ENCODE measurements around the gene TTC7B. TPM values are rescaled to one million over a fixed set of nuclear protein-coding genes. Genes with fewer than 3 reads are reported as not detected.

The TTC7B gene
- total and polyA plus RNA-seq, 2 donors (not counting 1 experiment from before 2014, with no cell fraction given) = 18.8 to 37.5 TPM

- H2AFZ ChIP-seq (ENCODE audit: low read length) = no peak overlapping the region
- H3K9ac ChIP-seq (ENCODE audit: insufficient read depth, low read length) = no peak overlapping the region
- H3K9me3 ChIP-seq (ENCODE audit: control insufficient read depth, insufficient read depth, low read depth, low read length) = no peaks in the 10 kb centered on the region
- no peaks in the 10 kb centered on the region for H3K79me2 ChIP-seq (ENCODE audit: control insufficient read depth, insufficient read depth, low read length)
- H3K27ac ChIP-seq (ENCODE audit: insufficient read depth, low read length) = no peak overlapping the region
- H3K4me1 ChIP-seq (ENCODE audit: control insufficient read depth, extremely low read depth, insufficient read depth, low read length) = no peaks in the 10 kb centered on the region
- H3K4me2 ChIP-seq (ENCODE audit: extremely low read depth, insufficient read depth, low read length) = no peak overlapping the region
- H4K20me1 ChIP-seq (ENCODE audit: control insufficient read depth, extremely low read depth, insufficient read depth, low read length) = no peaks in the 10 kb centered on the region
- DNase-seq (ENCODE audit: low read depth in 2 of 2) = no peak
- no peaks in the 10 kb centered on the region for H3K27me3 ChIP-seq (ENCODE audit: control insufficient read depth, insufficient read depth, low read length)
- no peak for TF ChIP-seq EZH2 (IDR thresholded peaks at IDR 0.05; ENCODE audit: low read length, missing control alignments)
- TF ChIP-seq CTCF (conservative IDR thresholded peaks at IDR 0.05 in 1 of 2, IDR thresholded peaks at IDR 0.05 in 1 of 2; ENCODE audit: low read depth in 1 of 2, low read length in 2 of 2) = no peak
- no peaks in the 10 kb centered on the region for H3K36me3 ChIP-seq (ENCODE audit: control insufficient read depth, insufficient read depth, low read length)
- no peak overlapping the region for H3K4me3 ChIP-seq (replicated peaks in 1 of 4; ENCODE audit: control extremely low read depth in 1 of 4, insufficient read depth in 1 of 4, low read depth in 3 of 4, low read length in 4 of 4)
These were observed 283.3 kb downstream of the TTC7B start for GRCh38 chr14:90532826-90533525.

- Histone ChIP-seq H3K4me3 (replicated peaks in 1 of 4; ENCODE audit: control extremely low read depth in 1 of 4, insufficient read depth in 1 of 4, low read depth in 3 of 4, low read length in 4 of 4) (no peak overlapping the region), H3K9me3 (ENCODE audit: control insufficient read depth, insufficient read depth, low read depth, low read length) (no peaks in the 10 kb centered on the region), H4K20me1 (ENCODE audit: control insufficient read depth, extremely low read depth, insufficient read depth, low read length) (no peaks in the 10 kb centered on the region), H3K4me1 (ENCODE audit: control insufficient read depth, extremely low read depth, insufficient read depth, low read length) (no peaks in the 10 kb centered on the region), H3K9ac (ENCODE audit: insufficient read depth, low read length) (no peak overlapping the region), H3K36me3 (ENCODE audit: control insufficient read depth, insufficient read depth, low read length) (no peaks in the 10 kb centered on the region), H3K4me2 (ENCODE audit: extremely low read depth, insufficient read depth, low read length) (no peak overlapping the region), H3K79me2 (ENCODE audit: control insufficient read depth, insufficient read depth, low read length) (no peaks in the 10 kb centered on the region), H3K27ac (ENCODE audit: insufficient read depth, low read length) (no peak overlapping the region), H2AFZ (ENCODE audit: low read length) (no peak overlapping the region), H3K27me3 (ENCODE audit: control insufficient read depth, insufficient read depth, low read length) (no peaks in the 10 kb centered on the region)
- no peak for DNase-seq (ENCODE audit: low read depth in 2 of 2)
- no peak for TF ChIP-seq CTCF (conservative IDR thresholded peaks at IDR 0.05 in 1 of 2, IDR thresholded peaks at IDR 0.05 in 1 of 2; ENCODE audit: low read depth in 1 of 2, low read length in 2 of 2)
- TF ChIP-seq EZH2 (IDR thresholded peaks at IDR 0.05; ENCODE audit: low read length, missing control alignments) = no peak
These were observed 284.7 kb downstream of the TTC7B start for GRCh38 chr14:90531497-90531896.

- TF ChIP-seq CTCF (conservative IDR thresholded peaks at IDR 0.05 in 1 of 2, IDR thresholded peaks at IDR 0.05 in 1 of 2; ENCODE audit: low read depth in 1 of 2, low read length in 2 of 2) (no peak), EZH2 (IDR thresholded peaks at IDR 0.05; ENCODE audit: low read length, missing control alignments) (no peak)
- H3K27me3 ChIP-seq (ENCODE audit: control insufficient read depth, insufficient read depth, low read length) = no peaks in the 10 kb centered on the region
These were observed 285.7 kb downstream of the TTC7B start for GRCh38 chr14:90530523-90530922.

More at GRCh38 chr14:90530523-90530922, 285.7 kb downstream of the TTC7B start:
- no peak overlapping the region for H3K4me2 ChIP-seq (ENCODE audit: extremely low read depth, insufficient read depth, low read length)
- no peaks in the 10 kb centered on the region for H3K36me3 ChIP-seq (ENCODE audit: control insufficient read depth, insufficient read depth, low read length)
- H3K9ac ChIP-seq (ENCODE audit: insufficient read depth, low read length) = no peak overlapping the region
- H3K4me3 ChIP-seq (replicated peaks in 1 of 4; ENCODE audit: control extremely low read depth in 1 of 4, insufficient read depth in 1 of 4, low read depth in 3 of 4, low read length in 4 of 4) = no peak overlapping the region
- H3K9me3 ChIP-seq (ENCODE audit: control insufficient read depth, insufficient read depth, low read depth, low read length) = no peaks in the 10 kb centered on the region
- H3K27ac ChIP-seq (ENCODE audit: insufficient read depth, low read length) = no peak overlapping the region
- H3K79me2 ChIP-seq (ENCODE audit: control insufficient read depth, insufficient read depth, low read length) = no peaks in the 10 kb centered on the region
- no peaks in the 10 kb centered on the region for H4K20me1 ChIP-seq (ENCODE audit: control insufficient read depth, extremely low read depth, insufficient read depth, low read length)
- no peaks in the 10 kb centered on the region for H3K4me1 ChIP-seq (ENCODE audit: control insufficient read depth, extremely low read depth, insufficient read depth, low read length)
- H2AFZ ChIP-seq (ENCODE audit: low read length) = no peak overlapping the region
- no peak for DNase-seq (ENCODE audit: low read depth in 2 of 2)

Measured in fibroblast of lung (primary cell).